ENCODE results near the gene CCIN.

The CCIN gene

DNA sequence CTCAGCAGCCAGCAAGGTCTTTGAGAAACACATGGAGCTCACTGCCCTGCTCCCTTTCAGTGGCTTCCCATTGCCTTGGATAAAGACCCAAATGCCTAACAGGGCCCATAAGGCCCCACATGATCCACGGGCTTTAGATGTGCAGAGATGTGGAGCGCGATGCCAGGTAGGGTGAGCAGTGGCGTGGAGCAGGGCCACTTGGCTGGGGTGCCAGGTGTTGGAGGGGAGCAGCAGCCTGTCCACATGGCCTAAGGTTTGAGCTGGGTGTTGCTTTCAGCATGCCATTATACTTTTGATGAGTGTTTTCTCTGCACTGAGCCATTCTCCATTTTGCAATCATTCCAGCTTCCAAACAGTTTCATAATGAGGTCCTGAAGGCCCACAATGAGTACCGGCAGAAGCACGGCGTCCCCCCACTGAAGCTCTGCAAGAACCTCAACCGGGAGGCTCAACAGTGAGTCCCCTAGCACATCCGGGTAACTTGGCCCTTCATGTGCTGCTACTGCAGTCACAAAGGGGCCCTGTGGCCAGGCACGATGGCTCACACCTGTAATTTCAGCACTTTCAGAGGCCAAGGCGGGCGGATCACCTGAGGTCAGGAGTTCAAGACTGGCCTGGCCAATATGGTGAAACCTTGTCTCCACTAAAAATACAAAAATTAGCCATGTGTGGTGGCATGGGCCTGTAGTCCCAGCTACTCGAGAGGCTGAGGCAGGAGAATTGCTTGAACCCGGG, 21.6 kb upstream of the CCIN start:
- Histone ChIP-seq H3K4me3 (no peak overlapping the region), H3K4me1 (peaks cover 78% of the 10 kb centered on the region), H3K4me2 (no peak overlapping the region), H3K27me3 (no peaks in the 10 kb centered on the region), H3K9me3 (peaks cover 11% of the 10 kb centered on the region), H3K9ac (no peak overlapping the region), H3K36me3 (peaks cover 31% of the 10 kb centered on the region), H3K27ac (peak overlapping the region; percentile 10; the same call in 1 of the 2 replicates), H4K20me1 (no peaks in the 10 kb centered on the region)
- no peak for TF ChIP-seq Cebpa-rat (IDR thresholded peaks at IDR 0.05)

DNA sequence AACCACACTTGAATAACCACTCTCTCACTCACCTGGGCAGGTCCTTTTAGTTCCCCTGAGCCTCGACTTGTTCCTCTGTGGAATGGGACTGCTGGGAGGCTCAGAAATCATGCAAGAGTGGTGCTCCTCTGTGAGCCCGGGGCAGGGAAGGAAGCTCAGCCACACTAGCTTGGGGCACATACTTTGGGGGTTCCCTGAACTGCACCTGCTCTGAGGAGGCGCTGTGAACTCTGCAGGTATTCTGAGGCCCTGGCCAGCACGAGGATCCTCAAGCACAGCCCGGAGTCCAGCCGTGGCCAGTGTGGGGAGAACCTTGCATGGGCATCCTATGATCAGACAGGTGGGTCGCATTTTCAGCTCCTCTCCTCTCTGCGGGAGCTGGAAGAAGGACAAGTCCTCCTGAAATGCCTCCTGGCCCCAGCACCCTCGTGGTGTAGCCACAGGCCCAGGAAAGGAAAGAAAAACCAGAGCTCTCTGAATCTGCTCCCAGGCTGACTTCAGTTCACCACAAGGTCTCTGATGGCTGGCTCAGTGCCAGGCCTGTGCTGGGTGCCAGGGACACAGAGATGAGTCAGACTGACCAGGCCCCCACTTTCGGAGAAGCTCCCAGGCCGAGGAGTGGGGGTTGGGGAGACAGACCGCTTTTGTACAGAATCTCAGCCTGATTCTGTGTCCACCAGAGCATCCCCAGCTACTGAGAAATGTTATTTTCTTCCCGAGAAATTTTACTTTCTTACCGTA, 20.7 kb upstream of the CCIN start:
- Histone ChIP-seq H3K9me3 (peaks cover 11% of the 10 kb centered on the region), H4K20me1 (no peaks in the 10 kb centered on the region), H3K27ac (peak overlapping the region; percentile 50), H3K4me1 (peaks cover 78% of the 10 kb centered on the region), H3K4me3 (no peak overlapping the region), H3K36me3 (peaks cover 31% of the 10 kb centered on the region), H3K4me2 (peak overlapping the region; percentile 91), H3K9ac (no peak overlapping the region; the same call in 1 of the 2 replicates), H3K27me3 (no peaks in the 10 kb centered on the region)
- no peak for TF ChIP-seq Cebpa-rat (IDR thresholded peaks at IDR 0.05)

DNA sequence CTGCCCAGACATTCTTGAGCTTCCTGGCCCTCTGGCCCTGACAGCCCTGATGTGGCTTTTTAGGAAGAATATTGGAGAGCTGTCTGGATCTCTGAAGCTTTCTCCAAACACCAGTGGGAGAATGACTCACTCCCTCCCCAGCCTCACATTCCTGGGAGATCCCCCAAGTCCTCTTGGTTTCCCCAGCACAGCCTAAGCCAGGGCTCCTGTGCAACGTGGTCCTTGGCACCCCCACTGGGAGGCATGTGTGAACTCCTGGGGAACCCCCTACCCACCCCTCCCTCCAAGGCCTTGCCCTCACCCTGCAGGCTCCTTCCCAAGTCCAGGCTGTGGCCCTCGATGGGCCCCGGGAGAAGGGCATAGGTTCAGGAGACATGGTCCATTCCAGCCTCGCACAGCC, 20.0 kb upstream of the CCIN start:
- H3K27ac ChIP-seq = peak overlapping the region; percentile 50; the same call in 1 of the 2 replicates
- H4K20me1 ChIP-seq = no peaks in the 10 kb centered on the region
- H3K4me1 ChIP-seq = peaks cover 78% of the 10 kb centered on the region
- TF ChIP-seq Cebpa-rat (IDR thresholded peaks at IDR 0.05) = no peak
- peaks cover 31% of the 10 kb centered on the region for H3K36me3 ChIP-seq
- no peak overlapping the region for H3K4me3 ChIP-seq
- H3K9ac ChIP-seq = no peak overlapping the region
- peak overlapping the region; percentile 91 for H3K4me2 ChIP-seq
- peaks cover 11% of the 10 kb centered on the region for H3K9me3 ChIP-seq
- H3K27me3 ChIP-seq = no peaks in the 10 kb centered on the region

DNA sequence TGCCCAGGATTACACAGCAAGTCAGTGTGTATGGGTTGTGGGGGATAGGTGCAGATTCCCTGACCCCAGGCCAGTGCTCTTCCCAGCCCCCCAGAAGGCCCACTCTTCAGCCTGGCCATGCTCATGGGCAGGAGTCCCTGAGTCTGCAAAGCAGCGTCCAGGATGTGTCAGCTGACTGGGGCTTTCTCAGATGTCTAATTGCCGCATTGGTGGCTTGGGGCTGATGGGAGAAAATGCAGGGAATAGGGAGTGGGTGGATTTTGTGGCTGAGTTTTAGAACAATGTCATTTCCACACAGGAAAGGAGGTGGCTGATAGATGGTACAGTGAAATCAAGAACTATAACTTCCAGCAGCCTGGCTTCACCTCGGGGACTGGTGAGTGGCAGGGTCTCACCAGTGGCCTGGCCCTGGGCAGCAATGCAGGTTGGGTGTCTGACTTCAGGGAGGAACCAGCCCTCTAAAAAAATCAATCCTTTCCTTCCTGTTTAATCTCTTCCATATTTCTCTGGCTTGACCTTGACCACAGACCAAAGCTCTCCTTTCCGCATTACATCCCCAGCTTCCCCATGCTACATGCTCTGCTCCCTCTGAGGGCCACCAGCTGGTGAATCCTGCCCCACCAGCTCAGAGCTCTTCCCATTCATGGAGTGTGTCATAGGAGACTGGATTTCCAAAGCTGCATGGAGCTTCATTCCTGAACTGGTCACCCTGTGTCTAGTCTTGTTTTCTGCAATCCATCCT, 18.4 kb upstream of the CCIN start:
- no peak for TF ChIP-seq Cebpa-rat (IDR thresholded peaks at IDR 0.05)
- Histone ChIP-seq H3K9ac (peak overlapping the region; percentile 77), H3K4me1 (peaks cover 81% of the 10 kb centered on the region), H3K4me3 (no peak overlapping the region; the same call in 1 of the 2 replicates), H3K36me3 (peaks cover 19% of the 10 kb centered on the region), H3K9me3 (peaks cover 4% of the 10 kb centered on the region), H4K20me1 (no peaks in the 10 kb centered on the region), H3K4me2 (peak overlapping the region; percentile 91), H3K27ac (peak overlapping the region; percentile 93), H3K27me3 (no peaks in the 10 kb centered on the region)

DNA sequence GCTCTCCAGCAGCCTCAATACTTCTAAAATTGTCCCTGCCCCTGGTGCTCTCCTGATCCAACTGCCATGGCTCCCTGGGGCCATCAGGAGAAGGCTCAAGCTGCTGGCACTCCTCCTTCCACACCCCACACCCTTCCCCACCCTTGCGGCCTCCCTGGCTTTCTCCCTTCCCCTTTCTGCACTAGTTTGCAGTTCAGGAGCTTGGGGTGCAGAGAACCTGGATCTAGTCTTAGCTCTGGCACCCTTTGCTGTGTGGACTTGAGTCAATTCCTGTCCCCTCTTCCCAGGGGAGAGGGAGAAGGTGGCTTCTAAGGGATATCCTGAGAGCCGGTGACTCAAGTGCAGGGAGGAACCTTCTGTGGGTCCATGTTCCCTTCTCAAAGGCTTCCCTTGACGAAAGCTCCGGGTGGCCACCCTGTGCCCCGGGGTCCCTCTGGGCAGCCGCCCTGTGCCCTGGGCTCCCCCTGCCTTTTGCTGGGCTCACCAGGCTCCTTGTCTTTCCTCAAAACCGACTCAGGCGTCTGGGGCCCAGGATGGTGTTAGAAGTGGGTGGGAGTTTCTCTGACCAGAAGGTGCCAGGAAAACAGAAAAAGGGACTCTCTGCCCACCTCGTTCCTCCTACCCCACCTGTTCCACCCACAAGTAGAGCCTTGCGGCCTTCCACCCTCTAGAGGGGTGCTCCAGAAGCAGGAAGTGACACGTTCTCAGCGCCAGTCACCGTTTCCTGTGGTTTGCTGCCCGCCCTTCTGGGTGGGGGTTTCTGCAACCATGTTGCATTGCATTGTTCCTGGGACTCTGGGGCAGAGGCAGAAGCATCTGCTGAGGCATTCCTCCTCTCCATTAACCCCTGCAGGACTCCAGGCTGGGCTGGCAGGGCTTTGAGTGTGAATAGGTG, 17.6 kb upstream of the CCIN start:
- Histone ChIP-seq H3K27me3 (no peaks in the 10 kb centered on the region), H3K4me3 (peak overlapping the region; percentile 52), H4K20me1 (no peaks in the 10 kb centered on the region), H3K4me1 (peaks cover 81% of the 10 kb centered on the region), H3K4me2 (peak overlapping the region; percentile 91), H3K36me3 (peaks cover 21% of the 10 kb centered on the region), H3K27ac (peak overlapping the region; percentile 93), H3K9me3 (peaks cover 9% of the 10 kb centered on the region), H3K9ac (peak overlapping the region; percentile 77)
- TF ChIP-seq Cebpa-rat (IDR thresholded peaks at IDR 0.05) = no peak

DNA sequence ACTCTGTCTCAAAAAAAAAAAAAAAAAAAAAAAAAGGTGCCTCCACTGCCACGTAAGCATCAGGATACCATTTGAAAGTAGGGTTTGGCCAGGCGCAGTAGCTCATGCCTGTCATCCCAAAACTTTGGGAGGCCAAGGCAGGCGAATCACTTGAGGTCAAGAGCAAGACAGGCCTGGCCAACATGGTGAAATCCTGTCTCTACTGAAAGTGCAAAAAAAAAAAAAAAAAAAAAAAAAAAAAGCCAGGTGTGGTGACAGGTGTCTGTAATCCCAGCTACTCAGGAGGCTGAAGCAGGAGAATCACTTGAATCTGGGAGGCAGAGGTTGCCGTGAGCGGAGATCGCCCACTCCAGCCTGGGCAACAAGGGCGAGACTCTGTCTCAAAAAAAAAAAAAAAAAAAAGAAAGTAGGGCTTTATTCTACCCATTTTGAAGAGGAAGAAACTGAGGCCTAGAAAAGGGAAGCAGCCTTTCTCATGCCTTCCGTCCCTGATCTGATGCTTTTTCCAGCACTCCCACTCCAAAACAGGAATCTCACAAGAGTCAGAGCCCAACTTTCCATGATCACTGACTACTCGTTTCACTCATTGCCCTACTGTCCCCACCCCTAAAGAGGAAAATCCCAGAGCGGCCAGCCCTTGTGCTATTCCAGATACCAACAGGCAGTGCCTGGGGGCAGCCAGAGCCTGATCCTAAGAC, 16.3 kb upstream of the CCIN start:
- no peak overlapping the region; the same call in 1 of the 2 replicates for H3K9ac ChIP-seq
- no peaks in the 10 kb centered on the region for H4K20me1 ChIP-seq
- peak overlapping the region; percentile 91 for H3K4me2 ChIP-seq
- H3K4me1 ChIP-seq = peaks cover 75% of the 10 kb centered on the region
- H3K9me3 ChIP-seq = peaks cover 21% of the 10 kb centered on the region
- peaks cover 28% of the 10 kb centered on the region for H3K36me3 ChIP-seq
- H3K4me3 ChIP-seq = no peak overlapping the region
- H3K27me3 ChIP-seq = no peaks in the 10 kb centered on the region
- no peak for TF ChIP-seq Cebpa-rat (IDR thresholded peaks at IDR 0.05)
- H3K27ac ChIP-seq = peak overlapping the region; percentile 93

DNA sequence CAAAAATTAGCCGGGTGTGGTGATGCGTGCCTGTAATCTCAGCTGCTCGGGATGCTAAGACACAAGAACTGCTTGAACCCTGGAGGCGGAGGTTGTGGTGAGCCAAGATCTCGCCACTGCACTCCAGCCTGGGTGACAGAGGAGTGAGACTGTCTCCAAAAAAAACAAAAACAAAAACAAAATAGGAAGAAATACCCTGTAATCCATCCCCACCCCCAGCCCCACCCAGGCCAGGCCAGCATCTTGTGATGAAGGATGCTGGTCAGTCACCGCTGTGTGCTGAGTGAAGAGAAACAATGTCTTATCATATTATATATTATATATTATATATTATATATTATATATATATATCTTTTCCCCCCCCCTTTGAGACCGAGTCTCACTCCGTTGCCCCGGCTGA, 15.4 kb upstream of the CCIN start:
- peaks cover 23% of the 10 kb centered on the region for H3K9me3 ChIP-seq
- H3K4me3 ChIP-seq = no peak overlapping the region
- no peaks in the 10 kb centered on the region for H4K20me1 ChIP-seq
- no peak for TF ChIP-seq Cebpa-rat (IDR thresholded peaks at IDR 0.05)
- no peaks in the 10 kb centered on the region for H3K27me3 ChIP-seq
- no peak overlapping the region for H3K9ac ChIP-seq
- H3K27ac ChIP-seq = peak overlapping the region; percentile 93
- H3K4me1 ChIP-seq = peaks cover 66% of the 10 kb centered on the region
- H3K36me3 ChIP-seq = peaks cover 23% of the 10 kb centered on the region
- H3K4me2 ChIP-seq = peak overlapping the region; percentile 91

DNA sequence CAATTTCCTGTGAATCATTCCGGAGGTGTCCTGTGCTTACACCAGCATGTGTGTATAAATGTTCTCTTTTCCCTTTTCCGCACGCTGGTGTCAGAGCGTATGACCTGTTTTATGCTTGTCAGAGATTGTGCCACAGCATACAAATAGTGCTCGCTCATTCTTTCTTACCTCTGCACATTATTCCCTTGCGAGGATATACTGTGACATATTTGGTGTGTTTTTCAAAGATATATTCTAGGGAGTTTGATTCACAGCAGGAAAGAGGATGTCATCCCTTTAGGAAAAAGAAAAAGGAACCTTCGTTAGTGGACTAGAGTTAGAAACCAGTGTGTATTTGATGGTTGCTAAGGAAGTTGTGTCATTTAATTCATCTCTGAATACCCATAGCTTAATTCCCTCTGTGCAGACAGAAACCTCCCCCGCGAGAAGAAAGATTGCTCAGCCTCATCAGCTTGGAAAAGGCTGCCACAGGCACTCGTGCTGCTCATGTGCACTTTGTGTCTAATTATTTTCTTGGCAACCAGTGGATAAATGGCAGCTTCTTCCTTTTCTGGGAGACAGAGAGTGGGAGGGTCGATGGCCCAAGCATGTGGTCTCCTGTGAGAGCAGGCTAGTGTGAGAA, 14.7 kb upstream of the CCIN start:
- Histone ChIP-seq H3K27ac (peak overlapping the region; percentile 56), H4K20me1 (no peaks in the 10 kb centered on the region), H3K36me3 (peaks cover 28% of the 10 kb centered on the region), H3K4me1 (peaks cover 60% of the 10 kb centered on the region), H3K9ac (peak overlapping the region; percentile 32; the same call in 1 of the 2 replicates), H3K4me3 (no peak overlapping the region), H3K9me3 (peaks cover 23% of the 10 kb centered on the region), H3K27me3 (no peaks in the 10 kb centered on the region), H3K4me2 (peak overlapping the region; percentile 91)
- no peak for TF ChIP-seq Cebpa-rat (IDR thresholded peaks at IDR 0.05)
